Measurements from ENCODE around the gene DUS3L.

The DUS3L gene

DNA sequence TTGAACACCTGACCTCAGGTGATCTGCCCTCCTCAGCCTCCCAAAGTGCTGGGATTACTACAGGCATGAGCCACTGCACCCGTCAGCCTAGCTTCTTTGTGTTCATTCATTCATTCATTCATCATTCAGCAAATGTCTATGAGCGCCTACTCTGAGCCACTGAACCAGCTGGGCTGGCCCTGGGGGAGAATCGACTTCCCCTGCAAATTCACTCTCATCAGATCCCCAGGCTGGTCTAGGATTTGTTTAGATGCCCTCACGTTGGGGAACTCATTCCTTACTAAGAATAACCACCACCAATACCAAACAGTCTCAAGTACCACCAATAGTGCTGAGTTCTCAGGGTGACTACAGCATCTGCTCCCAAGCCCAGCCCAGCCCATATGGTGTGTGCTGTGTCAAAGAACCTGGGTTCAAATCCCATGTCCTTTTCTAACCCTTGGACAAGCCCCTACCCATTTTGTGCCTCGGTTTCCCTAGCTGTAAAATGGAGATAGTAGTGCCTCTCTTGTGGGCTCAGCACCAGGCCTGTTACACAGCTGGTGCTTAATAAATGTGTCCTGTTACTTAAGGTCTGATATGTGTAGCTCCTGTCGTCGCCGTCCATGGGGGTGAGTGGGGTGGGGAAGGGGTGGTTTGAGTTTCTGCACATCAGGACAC lies 30.7 kb upstream of the DUS3L start:
- no peak for DNase-seq

GRCh38 chr19:5820785-5821184 lies 29.8 kb upstream of the DUS3L start:
- no peak for DNase-seq

- no peak for DNase-seq
Measured at GRCh38 chr19:5818594-5818993, 27.6 kb upstream of the DUS3L start.

DNA sequence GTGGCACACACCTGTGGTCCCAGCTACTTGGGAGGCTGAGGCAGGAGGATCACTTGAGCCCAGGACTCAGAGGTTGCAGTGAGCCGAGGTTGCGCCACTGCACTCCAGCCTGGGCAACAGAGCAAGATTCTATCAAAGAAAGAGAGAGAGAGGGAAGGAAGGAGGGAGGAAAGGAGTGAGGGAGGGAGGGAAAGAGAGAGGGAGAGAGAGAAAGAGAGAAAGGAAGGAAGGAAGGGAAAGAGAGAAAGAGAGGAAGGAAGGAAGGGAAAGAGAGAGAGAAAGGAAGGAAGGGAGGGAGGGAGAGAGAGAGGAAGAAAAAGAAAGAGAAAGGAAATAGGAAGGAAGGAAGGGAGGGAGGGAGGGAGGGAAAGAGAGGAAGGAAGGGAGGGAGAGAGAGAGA lies 26.3 kb upstream of the DUS3L start:
- DNase-seq, result no peak

- no peak for DNase-seq
Measured at GRCh38 chr19:5814852-5815246, 23.9 kb upstream of the DUS3L start.

DNA sequence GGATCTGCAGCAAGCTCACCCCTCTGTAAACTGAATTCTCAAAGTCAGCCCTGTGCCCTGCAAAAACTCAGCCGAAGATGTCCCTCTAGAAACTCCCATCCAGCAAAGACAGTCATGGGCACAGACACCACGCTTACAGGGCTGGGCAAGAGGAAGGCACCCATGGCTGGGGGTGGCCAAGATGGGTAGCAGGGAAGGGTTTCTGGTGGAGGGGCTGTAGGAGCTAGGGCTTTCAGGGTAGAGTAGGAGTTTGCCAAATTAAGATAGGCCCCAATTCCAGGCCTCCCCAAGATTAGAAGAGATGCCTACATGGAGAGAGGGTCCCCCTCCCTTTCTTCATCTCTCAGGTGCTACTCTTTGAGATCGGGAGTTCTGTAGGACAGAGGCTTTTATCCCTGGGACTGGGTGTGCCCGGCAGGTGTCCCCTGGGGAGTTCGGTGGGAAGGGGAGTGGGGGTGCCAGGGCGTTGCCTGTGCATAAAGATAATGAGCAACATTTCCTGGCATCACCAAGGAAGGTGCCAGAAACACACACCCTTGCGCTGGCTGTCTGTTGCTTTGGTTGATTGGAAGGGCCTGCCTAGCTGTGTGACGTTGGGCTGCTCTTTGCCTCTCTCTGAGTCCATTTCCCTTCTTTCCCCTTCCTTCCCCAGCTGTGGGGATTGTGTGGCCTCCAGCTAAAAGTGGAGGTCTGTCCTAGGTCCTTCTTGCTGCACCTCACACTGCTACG lies 23.3 kb upstream of the DUS3L start:
- no peak for DNase-seq

DNA sequence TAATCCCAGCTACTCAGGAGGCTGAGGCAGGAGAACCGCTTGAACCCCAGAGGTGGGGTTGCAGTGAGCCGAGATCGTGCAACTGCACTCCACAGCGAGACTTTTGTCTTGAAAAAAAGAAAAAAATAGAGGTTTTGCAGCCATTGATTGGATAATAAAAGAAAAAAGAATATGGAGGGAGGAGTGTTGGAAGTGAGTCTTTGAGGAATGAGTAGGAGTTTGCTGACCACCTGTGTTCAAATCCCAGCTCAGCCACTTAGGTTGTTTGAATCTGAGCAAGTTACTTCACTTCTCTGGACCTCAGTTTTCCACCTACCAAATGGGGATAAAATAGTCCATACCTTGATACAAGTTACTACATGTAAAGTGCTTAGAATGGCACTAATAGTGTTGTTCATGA lies 20.2 kb upstream of the DUS3L start:
- DNase-seq, result no peak

DNA sequence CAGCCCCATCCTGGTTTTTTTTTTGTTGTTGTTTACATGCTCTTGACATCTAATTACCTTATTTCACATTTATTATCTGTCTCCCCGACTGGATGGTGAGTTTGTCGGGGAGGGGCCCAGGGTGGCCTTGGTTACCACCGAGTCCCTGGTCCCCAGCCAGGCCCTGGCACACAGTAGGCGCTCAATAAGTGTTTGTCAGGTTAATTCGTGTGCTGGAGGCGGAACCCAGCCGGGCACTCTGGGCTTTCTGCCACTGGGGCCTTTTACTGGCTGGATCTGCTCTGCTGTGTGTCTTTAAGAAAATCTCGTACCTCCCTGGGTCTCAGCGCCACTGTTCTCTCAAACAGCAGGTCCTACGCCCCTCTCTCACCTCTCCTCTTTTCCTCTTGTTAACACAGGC lies 18.5 kb upstream of the DUS3L start:
- no peak for DNase-seq

DNA sequence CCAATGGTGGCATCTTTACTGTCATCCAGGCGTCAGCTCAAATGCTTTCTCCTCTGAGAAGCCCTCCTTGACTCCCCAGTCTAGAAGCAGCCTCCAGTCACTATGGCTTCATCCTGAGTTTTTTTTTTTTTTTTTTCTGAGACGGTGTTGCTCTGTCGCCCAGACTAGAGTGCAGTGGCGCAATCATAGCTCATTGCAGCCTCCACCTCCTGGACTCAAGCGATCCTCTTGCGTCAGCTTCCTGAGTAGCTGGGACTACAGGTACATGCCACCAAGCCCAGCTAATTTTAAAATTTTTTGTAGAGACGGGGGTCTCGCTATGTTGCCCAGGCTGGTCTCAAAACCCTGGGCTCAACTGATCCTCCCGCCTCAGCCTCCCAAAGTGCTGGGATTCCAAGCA lies 18.1 kb upstream of the DUS3L start:
- no peak for DNase-seq

DNA sequence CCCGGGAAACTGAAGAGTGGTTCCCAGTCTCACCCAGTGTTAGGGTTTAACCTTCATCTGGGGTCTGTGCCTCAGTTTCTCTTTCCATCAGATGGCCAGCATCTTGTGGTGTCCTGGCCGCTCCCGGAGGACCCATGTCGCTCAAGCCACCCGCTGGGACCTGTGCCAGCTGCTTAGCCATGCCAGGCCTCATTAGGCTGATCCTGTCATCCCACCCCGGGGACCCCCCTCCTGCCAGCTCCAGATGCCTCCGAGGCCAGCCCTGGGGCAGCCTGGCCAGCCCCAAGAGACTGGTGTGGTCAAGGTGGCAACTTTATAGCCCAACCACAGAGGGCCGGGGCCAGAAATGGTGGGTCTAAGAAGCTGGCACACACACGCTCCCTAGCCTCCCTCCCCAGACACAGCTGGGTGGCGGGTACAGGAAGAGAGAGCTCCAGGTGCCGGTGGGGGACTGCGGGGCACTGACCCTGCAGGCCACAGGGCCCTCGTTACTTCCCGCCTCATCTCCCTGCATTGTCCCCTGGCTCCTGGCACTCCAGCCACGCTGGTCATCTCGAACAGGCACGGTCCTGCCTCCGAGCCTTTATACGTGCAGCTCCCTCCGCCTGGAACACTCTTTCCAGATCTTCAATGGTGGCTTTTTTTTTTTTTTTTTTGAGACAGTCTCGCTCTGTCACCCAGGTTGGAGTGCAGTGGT lies 17.3 kb upstream of the DUS3L start:
- no peak for DNase-seq

DNA sequence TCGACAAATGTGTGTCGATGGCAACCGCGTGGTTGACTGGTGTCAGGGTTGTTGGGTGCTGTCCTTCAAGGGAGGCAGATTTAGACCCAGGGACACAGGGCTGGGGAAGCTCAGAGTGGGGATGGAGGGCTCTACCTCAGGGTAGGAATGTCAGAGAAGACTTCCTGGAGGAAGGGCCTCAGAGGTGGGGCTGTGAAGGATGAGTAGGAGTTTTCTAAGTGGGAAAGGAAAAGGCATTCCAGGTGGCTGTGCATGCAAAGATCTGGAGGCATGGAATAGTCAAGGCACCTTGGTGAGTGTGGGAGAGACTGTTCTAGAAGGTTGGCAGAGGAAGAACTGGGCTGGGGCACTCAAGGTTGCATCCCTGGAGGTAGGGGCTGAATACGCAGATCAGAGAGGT lies 15.9 kb upstream of the DUS3L start:
- DNase-seq, result no peak

DNA sequence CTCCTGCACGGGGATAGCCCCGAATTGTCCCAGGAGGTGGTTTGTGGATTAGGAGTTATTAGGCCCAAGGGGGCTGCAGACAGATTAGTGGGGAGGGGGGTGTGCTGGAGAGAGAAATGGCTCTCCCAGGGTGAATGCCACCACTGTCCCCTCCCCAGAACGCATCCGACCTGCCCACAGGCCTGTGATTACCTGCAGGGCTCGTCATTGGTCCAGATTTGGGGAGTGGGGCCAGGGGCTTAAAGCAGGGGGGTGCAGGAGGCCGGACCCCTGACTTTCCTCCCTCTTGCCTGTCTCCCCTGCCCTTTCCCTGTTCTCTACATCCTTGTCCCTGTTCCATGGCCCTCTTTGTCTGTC lies 15.1 kb upstream of the DUS3L start:
- no peak for DNase-seq

- peak; percentile 60 to 78 for DNase-seq
Measured at GRCh38 chr19:5805462-5806132, 14.6 kb upstream of the DUS3L start.

- DNase-seq, result peak in 1 of 2 experiments; percentile 28
Measured at GRCh38 chr19:5804516-5805461, 13.8 kb upstream of the DUS3L start, which contains the start of gene NRTN. NRTN (plus strand) TSS chr19:5805067; CDS start chr19:5824166, 19,099 bp downstream.

- peak; percentile 71 to 83 for DNase-seq
Measured at GRCh38 chr19:5803752-5804515, 13.0 kb upstream of the DUS3L start.

GRCh38 chr19:5803441-5803751 lies 12.4 kb upstream of the DUS3L start:
- no peak for DNase-seq

DNA sequence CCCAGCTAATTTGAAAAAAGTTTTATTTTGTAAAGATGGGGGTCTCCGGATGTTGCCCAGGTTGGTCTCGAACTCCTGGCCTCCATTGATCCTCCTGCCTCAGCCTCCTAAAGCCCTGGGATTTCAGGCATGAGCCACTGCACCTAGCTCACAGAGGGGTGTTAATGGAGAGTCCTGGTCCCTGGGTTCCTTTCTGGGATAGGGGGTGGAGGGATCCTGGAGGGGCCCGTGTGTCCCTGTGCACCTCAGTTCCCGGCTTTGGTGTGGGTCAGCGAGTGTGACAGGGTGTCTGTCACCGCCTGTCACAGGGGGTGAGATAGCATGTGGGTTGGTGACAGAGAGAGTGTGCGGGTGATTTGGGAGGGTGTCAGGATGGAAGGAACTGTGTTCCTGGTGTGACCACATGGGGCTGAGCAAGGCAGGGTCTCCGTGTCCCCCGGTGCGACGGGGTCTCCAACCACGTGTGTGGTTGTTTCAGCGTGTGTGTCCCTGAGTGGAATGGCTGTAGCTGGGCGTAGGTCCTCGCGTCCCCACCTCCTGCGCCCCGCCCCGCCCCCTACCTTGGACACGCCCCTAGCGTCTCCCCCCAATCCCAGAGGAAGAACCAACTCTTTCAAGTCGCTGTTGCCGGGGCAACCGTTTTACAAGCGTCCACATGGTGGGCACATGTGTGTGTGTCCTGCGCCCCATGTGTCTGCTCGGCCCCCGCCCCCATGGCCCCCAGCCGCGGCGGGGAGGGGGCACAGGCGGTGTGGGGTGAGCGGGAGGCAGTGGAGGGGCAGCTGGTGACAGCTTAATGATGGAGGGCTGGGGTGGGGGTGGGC lies 11.0 kb upstream of the DUS3L start:
- DNase-seq, result peak; percentile 49 to 62

- DNase-seq, result no peak
Measured at GRCh38 chr19:5800361-5801270, 9.7 kb upstream of the DUS3L start.
